HEK293 (cell line): Measurements from ENCODE around the gene ACTG2.
A peak's percentile ranks its signal among the peaks of the same experiment; 100 is the strongest.

Experiments used
- CTCF ChIA-PET: fragments of 350-600 bp; formaldehyde crosslinking; extraction: SDS; loops from one replicate; lab custom pipeline; 2021; ENCODE audit warnings: antibody characterized with exemption; lab: Yijun Ruan, JAX
- POLR2A ChIA-PET: fragments of 300-600 bp; formaldehyde crosslinking; extraction: SDS; loops from one replicate; lab custom pipeline; 2020; ENCODE audit warnings: antibody characterized with exemption, inconsistent platforms; lab: Yijun Ruan, JAX
- H3K27ac ChIP-seq: fragments of 200-500 bp; sonication (Bioruptor generic); 2 replicates; pipeline ENCODE4 v1.5.1; 2014; ENCODE audit warnings: low read depth, low read length, control low read depth, inconsistent platforms; ENCODE audit errors: extremely low read depth
- H3K36me3 ChIP-seq, 2 experiments: fragments of 200-500 bp in 1 of 2; sonication (Bioruptor generic) in 1 of 2; 1 replicate in 1 of 2; 2 replicates in 1 of 2; pipeline ENCODE4 v1.5.1; 2014 to 2017; ENCODE audit warnings: inconsistent platforms in 2 of 2, low read length in 2 of 2; ENCODE audit not compliant: control insufficient read depth in 2 of 2, insufficient read depth in 1 of 2
- H3K4me1 ChIP-seq: fragments of 200-500 bp; sonication (Bioruptor generic); 2 replicates; pipeline ENCODE4 v1.5.1; 2014; ENCODE audit warnings: mild to moderate bottlenecking, low read length, inconsistent platforms; ENCODE audit not compliant: control insufficient read depth, insufficient read depth
- H3K4me3 ChIP-seq: 2 replicates; pipeline ENCODE4 v1.5.1; 2011; ENCODE audit warnings: low read depth, mild to moderate bottlenecking, control low read depth, low read length, moderate library complexity
- H3K9me3 ChIP-seq: fragments of 200-500 bp; sonication (Bioruptor generic); 2 replicates; pipeline ENCODE4 v1.5.1; 2014; ENCODE audit warnings: low read depth, low read length, inconsistent platforms; ENCODE audit not compliant: control insufficient read depth, insufficient read depth
- HOXD13 ChIP-seq: sonication (generic); formaldehyde crosslinking; IDR thresholded peaks from 2 replicates; pipeline ENCODE4 v1.8.0; 2022; ENCODE audit warnings: missing genetic modification reagents, borderline replicate concordance
- KLF16 ChIP-seq: fragments of 450-650 bp; formaldehyde crosslinking; IDR thresholded peaks from 2 replicates; pipeline ENCODE4 v1.5.1; 2017; ENCODE audit warnings: missing biosample characterization, missing genetic modification characterization
- SCRT2 ChIP-seq: fragments of 450-650 bp; formaldehyde crosslinking; IDR thresholded peaks from 2 replicates; pipeline ENCODE4 v1.5.1; 2016; ENCODE audit warnings: missing biosample characterization, missing genetic modification characterization
- TCF7L2 ChIP-seq: IDR thresholded peaks from 2 replicates; pipeline ENCODE4 v1.6.1; 2011; ENCODE audit warnings: low read depth, mild to moderate bottlenecking, inconsistent platforms, low read length, moderate library complexity, borderline replicate concordance
- ZBTB17 ChIP-seq: fragments of 450-650 bp; formaldehyde crosslinking; IDR thresholded peaks from 2 replicates; pipeline ENCODE4 v1.5.1; 2016; ENCODE audit warnings: missing biosample characterization, missing genetic modification characterization
- ZBTB7A ChIP-seq: fragments of 450-650 bp; formaldehyde crosslinking; IDR thresholded peaks from 2 replicates; pipeline ENCODE4 v1.5.1; 2016; ENCODE audit warnings: low read depth, missing biosample characterization, missing genetic modification characterization
- ZNF146 ChIP-seq: fragments of 450-650 bp; formaldehyde crosslinking; IDR thresholded peaks from 2 replicates; pipeline ENCODE4 v1.5.1; 2016; ENCODE audit warnings: missing biosample characterization, missing genetic modification characterization
- ZNF155 ChIP-seq: fragments of 450-650 bp; formaldehyde crosslinking; IDR thresholded peaks from 2 replicates; pipeline ENCODE4 v1.5.1; 2016; ENCODE audit warnings: missing biosample characterization, missing genetic modification characterization
- ZNF18 ChIP-seq: fragments of 450-650 bp; formaldehyde crosslinking; IDR thresholded peaks from 2 replicates; pipeline ENCODE4 v1.5.1; 2016; ENCODE audit warnings: missing biosample characterization, missing genetic modification characterization
- ZNF404 ChIP-seq: fragments of 450-650 bp; formaldehyde crosslinking; IDR thresholded peaks from 2 replicates; pipeline ENCODE4 v1.5.1; 2017; ENCODE audit warnings: missing biosample characterization, missing genetic modification characterization
- ZNF600 ChIP-seq: fragments of 450-650 bp; formaldehyde crosslinking; IDR thresholded peaks from 2 replicates; pipeline ENCODE4 v1.5.1; 2016; ENCODE audit warnings: missing biosample characterization, missing genetic modification characterization
- ZNF629 ChIP-seq: fragments of 450-650 bp; formaldehyde crosslinking; IDR thresholded peaks from 2 replicates; pipeline ENCODE4 v1.5.1; 2017; ENCODE audit warnings: missing biosample characterization, missing genetic modification characterization
- ZNF701 ChIP-seq: fragments of 450-650 bp; formaldehyde crosslinking; IDR thresholded peaks from 2 replicates; pipeline ENCODE4 v1.5.1; 2016; ENCODE audit warnings: missing biosample characterization, missing genetic modification characterization
- ZSCAN18 ChIP-seq: fragments of 450-650 bp; formaldehyde crosslinking; IDR thresholded peaks from 2 replicates; pipeline ENCODE4 v1.5.1; 2016; ENCODE audit warnings: missing biosample characterization, missing genetic modification characterization
- ZSCAN23 ChIP-seq: fragments of 450-650 bp; formaldehyde crosslinking; IDR thresholded peaks from 2 replicates; pipeline ENCODE4 v1.5.1; 2016; ENCODE audit warnings: missing biosample characterization, missing genetic modification characterization
- TF ChIP-seq, protein P1 (sequence below): fragments of 450-650 bp; formaldehyde crosslinking; IDR thresholded peaks from 2 replicates; pipeline ENCODE4 v1.5.1; 2016; ENCODE audit warnings: missing biosample characterization, missing genetic modification characterization

The ACTG2 gene

DNA sequence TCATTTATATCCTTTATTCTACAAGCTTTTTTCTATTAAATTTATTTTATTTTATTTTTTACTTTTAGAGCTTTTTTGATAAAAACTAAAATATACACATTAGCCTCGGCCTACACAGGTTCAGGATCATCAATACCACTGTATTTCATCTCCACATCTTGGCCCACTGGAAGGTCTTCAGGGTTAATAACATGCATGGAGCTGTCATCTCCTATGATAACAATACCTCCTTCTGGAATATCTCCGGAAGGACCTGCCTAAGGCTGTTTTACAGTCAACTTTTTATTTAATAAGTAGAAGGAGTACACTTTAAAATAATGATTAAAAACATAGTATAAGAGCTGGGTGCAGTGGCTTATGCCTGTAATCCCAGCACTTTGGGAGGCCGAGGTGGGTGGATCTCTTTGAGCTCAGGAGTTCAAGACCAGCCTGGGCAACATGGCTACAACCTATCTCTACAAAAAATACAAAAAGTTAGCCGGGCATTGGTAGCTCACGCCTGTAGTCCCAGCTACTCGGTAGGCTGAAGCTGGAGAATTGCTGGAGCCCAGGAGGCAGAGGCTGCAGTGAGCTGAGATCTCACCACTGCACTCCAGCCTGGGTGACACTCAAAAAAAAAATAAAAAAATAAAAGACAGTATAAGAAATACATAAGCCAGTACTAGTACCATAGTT, 18.2 kb downstream of the ACTG2 start:
- Histone ChIP-seq H3K36me3 (no peaks in the 10 kb centered on the region), H3K27ac (no peak overlapping the region), H3K9me3 (no peaks in the 10 kb centered on the region), H3K4me1 (peaks cover 9% of the 10 kb centered on the region), H3K4me3 (no peak overlapping the region)
- POLR2A ChIA-PET: no interaction called here
- TF ChIP-seq, protein P1, sequence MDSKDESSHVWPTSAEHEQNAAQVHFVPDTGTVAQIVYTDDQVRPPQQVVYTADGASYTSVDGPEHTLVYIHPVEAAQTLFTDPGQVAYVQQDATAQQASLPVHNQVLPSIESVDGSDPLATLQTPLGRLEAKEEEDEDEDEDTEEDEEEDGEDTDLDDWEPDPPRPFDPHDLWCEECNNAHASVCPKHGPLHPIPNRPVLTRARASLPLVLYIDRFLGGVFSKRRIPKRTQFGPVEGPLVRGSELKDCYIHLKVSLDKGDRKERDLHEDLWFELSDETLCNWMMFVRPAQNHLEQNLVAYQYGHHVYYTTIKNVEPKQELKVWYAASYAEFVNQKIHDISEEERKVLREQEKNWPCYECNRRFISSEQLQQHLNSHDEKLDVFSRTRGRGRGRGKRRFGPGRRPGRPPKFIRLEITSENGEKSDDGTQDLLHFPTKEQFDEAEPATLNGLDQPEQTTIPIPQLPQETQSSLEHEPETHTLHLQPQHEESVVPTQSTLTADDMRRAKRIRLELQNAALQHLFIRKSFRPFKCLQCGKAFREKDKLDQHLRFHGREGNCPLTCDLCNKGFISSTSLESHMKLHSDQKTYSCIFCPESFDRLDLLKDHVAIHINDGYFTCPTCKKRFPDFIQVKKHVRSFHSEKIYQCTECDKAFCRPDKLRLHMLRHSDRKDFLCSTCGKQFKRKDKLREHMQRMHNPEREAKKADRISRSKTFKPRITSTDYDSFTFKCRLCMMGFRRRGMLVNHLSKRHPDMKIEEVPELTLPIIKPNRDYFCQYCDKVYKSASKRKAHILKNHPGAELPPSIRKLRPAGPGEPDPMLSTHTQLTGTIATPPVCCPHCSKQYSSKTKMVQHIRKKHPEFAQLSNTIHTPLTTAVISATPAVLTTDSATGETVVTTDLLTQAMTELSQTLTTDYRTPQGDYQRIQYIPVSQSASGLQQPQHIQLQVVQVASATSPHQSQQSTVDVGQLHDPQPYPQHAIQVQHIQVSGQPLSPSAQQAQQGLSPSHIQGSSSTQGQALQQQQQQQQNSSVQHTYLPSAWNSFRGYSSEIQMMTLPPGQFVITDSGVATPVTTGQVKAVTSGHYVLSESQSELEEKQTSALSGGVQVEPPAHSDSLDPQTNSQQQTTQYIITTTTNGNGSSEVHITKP (tag by site-specific recombination): no peak
- TF ChIP-seq ZNF18 (tag by site-specific recombination) (no peak), ZNF155 (no peak), ZSCAN23 (tag by site-specific recombination) (no peak), TCF7L2 (no peak), ZBTB17 (tag by site-specific recombination) (no peak), ZSCAN18 (no peak), ZNF146 (tag by site-specific recombination) (no peak), HOXD13 (CRISPR knock-in tag) (no peak), SCRT2 (tag by site-specific recombination) (no peak), ZNF701 (tag by site-specific recombination) (no peak)
- CTCF ChIA-PET: interaction anchor here (0.6 kb wide), 1 partner anchor 356 kb away, joined by 5 read pairs; no protein-coding TSS in a partner anchor

- CTCF ChIA-PET: interaction anchor here (1.2 kb wide), 1 partner anchor 10 kb away, joined by 4 read pairs; no protein-coding TSS in a partner anchor
- Histone ChIP-seq H3K9me3 (no peaks in the 10 kb centered on the region), H3K27ac (no peak overlapping the region), H3K36me3 (no peaks in the 10 kb centered on the region), H3K4me3 (no peak overlapping the region), H3K4me1 (peaks cover 9% of the 10 kb centered on the region)
- POLR2A ChIA-PET: no interaction called here
- TF ChIP-seq ZNF629 (tag by site-specific recombination) (peak; percentile 34; the same call in 1 of the 2 replicates), ZNF404 (no peak)
These were observed 18.9 kb downstream of the ACTG2 start for GRCh38 chr2:73911548-73912208.

- POLR2A ChIA-PET: no interaction called here
- Histone ChIP-seq H3K36me3 (no peaks in the 10 kb centered on the region), H3K27ac (no peak overlapping the region), H3K4me1 (no peaks in the 10 kb centered on the region), H3K9me3 (no peaks in the 10 kb centered on the region), H3K4me3 (no peak overlapping the region)
- no peak for TF ChIP-seq KLF16 (tag by site-specific recombination)
- TF ChIP-seq ZNF600: no peak
- TF ChIP-seq ZBTB7A (tag by site-specific recombination): no peak
- CTCF ChIA-PET: no interaction called here
These were observed 20.7 kb downstream of the ACTG2 start for GRCh38 chr2:73913414-73914054.
